KMS-11 (cell line): Measurements from ENCODE around the gene DENND6B.

Experiments
- H2AFZ ChIP-seq: fragments of 200-600 bp; sonication (generic); 2 replicates; pipeline ENCODE4 v1.6.1; 2016; ENCODE audit warnings: antibody characterized with exemption, mixed run types, low read depth
- H3K27ac ChIP-seq: fragments of 200-600 bp; sonication (generic); 2 replicates; pipeline ENCODE4 v1.6.1; 2016; ENCODE audit warnings: mild to moderate bottlenecking, mixed run types
- H3K27me3 ChIP-seq: fragments of 200-600 bp; sonication (generic); 2 replicates; pipeline ENCODE4 v1.6.1; 2017; ENCODE audit warnings: mild to moderate bottlenecking, low read depth, mixed run types, moderate library complexity; ENCODE audit not compliant: insufficient read depth
- H3K36me3 ChIP-seq: fragments of 200-600 bp; sonication (generic); 2 replicates; pipeline ENCODE4 v1.6.1; 2017; ENCODE audit warnings: mild to moderate bottlenecking, mixed run types; ENCODE audit not compliant: insufficient read depth
- H3K4me1 ChIP-seq: fragments of 200-600 bp; sonication (generic); 2 replicates; pipeline ENCODE4 v1.6.1; 2016; ENCODE audit warnings: mild to moderate bottlenecking, low read depth, mixed run types; ENCODE audit not compliant: poor library complexity, severe bottlenecking
- H3K4me2 ChIP-seq: fragments of 200-600 bp; sonication (generic); 2 replicates; pipeline ENCODE4 v1.7.0; 2016; ENCODE audit warnings: mild to moderate bottlenecking, mixed run types
- H3K4me3 ChIP-seq: fragments of 200-600 bp; sonication (generic); IDR thresholded peaks from 2 replicates; pipeline ENCODE4 v1.6.1; 2017; ENCODE audit warnings: low read depth, low read length, mixed read lengths; ENCODE audit not compliant: insufficient read depth
- H3K79me2 ChIP-seq: fragments of 200-600 bp; sonication (generic); 2 replicates; pipeline ENCODE4 v1.6.1; 2016; ENCODE audit warnings: low read depth, mixed run types; ENCODE audit not compliant: insufficient read depth
- H3K9ac ChIP-seq: fragments of 200-600 bp; sonication (generic); 2 replicates; pipeline ENCODE4 v1.6.1; 2016; ENCODE audit warnings: mild to moderate bottlenecking, mixed run types
- H4K20me1 ChIP-seq: fragments of 200-600 bp; sonication (generic); 2 replicates; pipeline ENCODE4 v1.6.1; 2016; ENCODE audit warnings: mild to moderate bottlenecking, mixed run types; ENCODE audit not compliant: insufficient read depth
- CTCF ChIP-seq: fragments of 200-600 bp; sonication (generic); conservative IDR thresholded peaks from 2 replicates; pipeline ENCODE4 v1.6.1; 2017; ENCODE audit warnings: low read depth, mild to moderate bottlenecking, antibody characterized with exemption, low read length, moderate library complexity, mixed read lengths

The DENND6B gene

GRCh38 chr22:50287731-50288130 lies 39.1 kb downstream of the DENND6B start:
- H3K27ac ChIP-seq, result no peak overlapping the region
- H3K27me3 ChIP-seq, result no peaks in the 10 kb centered on the region
- H3K4me1 ChIP-seq, result no peaks in the 10 kb centered on the region
- no peak overlapping the region for H2AFZ ChIP-seq
- H4K20me1 ChIP-seq, result no peaks in the 10 kb centered on the region
- no peak overlapping the region for H3K9ac ChIP-seq
- no peaks in the 10 kb centered on the region for H3K36me3 ChIP-seq
- no peak for TF ChIP-seq CTCF
- H3K4me2 ChIP-seq, result no peak overlapping the region
- H3K4me3 ChIP-seq, result no peak overlapping the region
- H3K79me2 ChIP-seq, result no peaks in the 10 kb centered on the region

- no peaks in the 10 kb centered on the region for H3K36me3 ChIP-seq
- H3K4me2 ChIP-seq, result no peak overlapping the region
- no peak overlapping the region for H3K9ac ChIP-seq
- no peaks in the 10 kb centered on the region for H4K20me1 ChIP-seq
- no peak overlapping the region for H2AFZ ChIP-seq
- H3K27ac ChIP-seq, result no peak overlapping the region
- no peaks in the 10 kb centered on the region for H3K4me1 ChIP-seq
- no peaks in the 10 kb centered on the region for H3K27me3 ChIP-seq
- no peak for TF ChIP-seq CTCF
- H3K79me2 ChIP-seq, result no peaks in the 10 kb centered on the region
- no peak overlapping the region for H3K4me3 ChIP-seq
These were observed 40.0 kb downstream of the DENND6B start for GRCh38 chr22:50286701-50287318.

GRCh38 chr22:50286275-50286674 lies 40.5 kb downstream of the DENND6B start:
- Histone ChIP-seq H3K4me1 (no peaks in the 10 kb centered on the region), H3K27me3 (no peaks in the 10 kb centered on the region), H3K27ac (no peak overlapping the region), H3K4me3 (no peak overlapping the region), H3K9ac (no peak overlapping the region), H3K79me2 (no peaks in the 10 kb centered on the region), H3K36me3 (no peaks in the 10 kb centered on the region), H4K20me1 (no peaks in the 10 kb centered on the region), H2AFZ (no peak overlapping the region), H3K4me2 (no peak overlapping the region)
- no peak for TF ChIP-seq CTCF

GRCh38 chr22:50285568-50286229 lies 41.1 kb downstream of the DENND6B start:
- H3K27me3 ChIP-seq, result no peaks in the 10 kb centered on the region
- H3K79me2 ChIP-seq, result no peaks in the 10 kb centered on the region
- H2AFZ ChIP-seq, result no peak overlapping the region
- H4K20me1 ChIP-seq, result no peaks in the 10 kb centered on the region
- H3K4me2 ChIP-seq, result no peak overlapping the region
- no peak overlapping the region for H3K9ac ChIP-seq
- H3K36me3 ChIP-seq, result no peaks in the 10 kb centered on the region
- no peaks in the 10 kb centered on the region for H3K4me1 ChIP-seq
- no peak overlapping the region for H3K27ac ChIP-seq
- no peak overlapping the region for H3K4me3 ChIP-seq
- no peak for TF ChIP-seq CTCF
